ENCODE measurements around the gene KLF13.

DNA sequence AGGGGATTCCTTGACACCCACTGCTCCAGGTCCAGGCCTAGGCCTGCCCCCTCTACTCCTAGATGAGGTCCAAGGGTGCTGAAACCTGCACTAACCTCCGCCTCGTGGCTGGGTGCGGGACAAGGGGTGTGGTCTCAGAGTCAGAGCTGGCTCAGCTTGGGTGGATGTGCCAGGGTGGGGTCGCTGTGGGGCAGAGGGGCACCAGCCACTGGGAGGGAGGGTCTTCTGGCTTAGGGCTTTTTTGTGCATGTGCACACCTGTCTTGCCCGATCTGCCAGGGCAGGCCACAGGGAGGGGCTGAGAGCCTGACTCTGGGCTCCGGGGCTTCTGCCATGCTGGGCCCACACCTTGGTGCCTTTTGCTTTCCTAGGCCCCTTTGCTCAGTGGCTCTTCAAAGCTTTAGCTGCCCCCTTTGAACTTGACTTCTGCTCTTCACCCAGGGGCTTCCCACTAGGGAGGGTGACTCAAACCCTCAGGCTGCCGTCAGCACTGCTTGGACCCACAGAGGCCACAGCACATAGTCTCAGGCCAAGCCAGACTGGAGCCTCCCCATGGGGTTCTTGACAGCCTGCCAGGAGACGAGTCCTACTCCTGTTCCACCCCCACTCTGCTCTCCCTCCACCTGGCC lies 73.0 kb downstream of the KLF13 start:
- TF ChIP-seq, protein P1, sequence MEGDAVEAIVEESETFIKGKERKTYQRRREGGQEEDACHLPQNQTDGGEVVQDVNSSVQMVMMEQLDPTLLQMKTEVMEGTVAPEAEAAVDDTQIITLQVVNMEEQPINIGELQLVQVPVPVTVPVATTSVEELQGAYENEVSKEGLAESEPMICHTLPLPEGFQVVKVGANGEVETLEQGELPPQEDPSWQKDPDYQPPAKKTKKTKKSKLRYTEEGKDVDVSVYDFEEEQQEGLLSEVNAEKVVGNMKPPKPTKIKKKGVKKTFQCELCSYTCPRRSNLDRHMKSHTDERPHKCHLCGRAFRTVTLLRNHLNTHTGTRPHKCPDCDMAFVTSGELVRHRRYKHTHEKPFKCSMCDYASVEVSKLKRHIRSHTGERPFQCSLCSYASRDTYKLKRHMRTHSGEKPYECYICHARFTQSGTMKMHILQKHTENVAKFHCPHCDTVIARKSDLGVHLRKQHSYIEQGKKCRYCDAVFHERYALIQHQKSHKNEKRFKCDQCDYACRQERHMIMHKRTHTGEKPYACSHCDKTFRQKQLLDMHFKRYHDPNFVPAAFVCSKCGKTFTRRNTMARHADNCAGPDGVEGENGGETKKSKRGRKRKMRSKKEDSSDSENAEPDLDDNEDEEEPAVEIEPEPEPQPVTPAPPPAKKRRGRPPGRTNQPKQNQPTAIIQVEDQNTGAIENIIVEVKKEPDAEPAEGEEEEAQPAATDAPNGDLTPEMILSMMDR (IDR thresholded peaks at IDR 0.05 in 4 of 5, conservative IDR thresholded peaks at IDR 0.05 in 1 of 5) = no peak
- TF ChIP-seq POLR2A (IDR thresholded peaks at IDR 0.05) = no peak
